ENCODE data around the gene RERE. TPM values are rescaled to one million over a fixed set of nuclear protein-coding genes. Genes with fewer than 3 reads are reported as not detected.

Gene RERE
- total RNA-seq, 1 donor from 2014 or later, result 124 TPM

- H3K27ac ChIP-seq (ENCODE audit: low read depth, low read length), result no peak overlapping the region
Measured at GRCh38 chr1:8345621-8346415, 471.6 kb downstream of the RERE start.

DNA sequence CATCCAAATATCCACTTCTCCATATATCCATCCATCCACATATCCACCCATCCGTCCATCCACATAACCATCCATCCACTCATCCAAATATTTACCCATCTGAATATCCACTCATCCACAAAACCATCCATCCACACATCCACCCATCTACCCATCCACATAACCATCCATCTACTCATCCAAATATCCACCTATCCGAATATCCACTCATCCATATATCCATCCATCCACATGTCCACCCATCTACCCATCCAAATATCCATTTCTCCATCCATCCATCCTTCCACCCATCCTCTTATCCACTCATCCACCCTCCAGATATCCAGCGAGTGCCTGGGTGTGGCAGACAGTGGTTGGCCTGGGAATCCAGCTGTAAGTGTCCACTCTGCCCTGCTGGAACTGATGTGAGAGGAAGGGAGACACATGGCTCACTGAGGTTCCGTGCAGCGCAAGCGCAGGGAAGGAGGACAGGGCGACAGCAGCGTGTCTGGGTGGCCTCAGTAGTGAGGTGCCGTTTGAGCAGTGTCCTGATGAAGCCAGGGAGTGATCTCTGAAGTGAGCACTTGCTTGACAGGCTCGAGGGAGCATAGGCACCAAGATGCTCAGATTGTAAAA is 472.4 kb downstream of the RERE start:
- Histone ChIP-seq H3K36me3 (ENCODE audit: insufficient read depth, low read length) (no peaks in the 10 kb centered on the region), H3K4me1 (ENCODE audit: insufficient read depth, low read length) (peaks cover 14% of the 10 kb centered on the region), H3K9me3 (ENCODE audit: insufficient read depth, low read depth, low read length) (peaks cover 3% of the 10 kb centered on the region), H3K27ac (ENCODE audit: low read depth, low read length) (no peak overlapping the region), H3K4me3 (ENCODE audit: insufficient read depth, low read depth, low read length) (no peak overlapping the region), H3K9ac (ENCODE audit: low read length) (no peak overlapping the region), H2AFZ (ENCODE audit: low read depth, low read length) (no peak overlapping the region), H4K20me1 (ENCODE audit: insufficient read depth, low read length) (no peaks in the 10 kb centered on the region), H3K27me3 (ENCODE audit: insufficient read depth, low read length) (peaks cover 4% of the 10 kb centered on the region), H3K4me2 (ENCODE audit: low read length) (no peak overlapping the region), H3K79me2 (ENCODE audit: insufficient read depth, low read length) (no peaks in the 10 kb centered on the region)
- FAIRE-seq (no peak), DNase-seq (ENCODE audit: low read depth) (no peak)
- Mint-ChIP-seq H3K27ac (ENCODE audit: unreplicated experiment) (no peak overlapping the region), H3K27me3 (ENCODE audit: low read depth, unreplicated experiment) (no peaks in the 10 kb centered on the region), H3K9me3 (ENCODE audit: unreplicated experiment) (peaks cover 3% of the 10 kb centered on the region), H3K36me3 (ENCODE audit: low read depth, unreplicated experiment) (peaks cover under 1% of the 10 kb centered on the region), H3K4me1 (ENCODE audit: low read depth, unreplicated experiment) (peaks cover 16% of the 10 kb centered on the region), H3K4me3 (ENCODE audit: unreplicated experiment) (no peak overlapping the region)
- TF ChIP-seq EZH2 (IDR thresholded peaks at IDR 0.05; ENCODE audit: insufficient read depth, low read length), result no peak
- TF ChIP-seq, protein P1, sequence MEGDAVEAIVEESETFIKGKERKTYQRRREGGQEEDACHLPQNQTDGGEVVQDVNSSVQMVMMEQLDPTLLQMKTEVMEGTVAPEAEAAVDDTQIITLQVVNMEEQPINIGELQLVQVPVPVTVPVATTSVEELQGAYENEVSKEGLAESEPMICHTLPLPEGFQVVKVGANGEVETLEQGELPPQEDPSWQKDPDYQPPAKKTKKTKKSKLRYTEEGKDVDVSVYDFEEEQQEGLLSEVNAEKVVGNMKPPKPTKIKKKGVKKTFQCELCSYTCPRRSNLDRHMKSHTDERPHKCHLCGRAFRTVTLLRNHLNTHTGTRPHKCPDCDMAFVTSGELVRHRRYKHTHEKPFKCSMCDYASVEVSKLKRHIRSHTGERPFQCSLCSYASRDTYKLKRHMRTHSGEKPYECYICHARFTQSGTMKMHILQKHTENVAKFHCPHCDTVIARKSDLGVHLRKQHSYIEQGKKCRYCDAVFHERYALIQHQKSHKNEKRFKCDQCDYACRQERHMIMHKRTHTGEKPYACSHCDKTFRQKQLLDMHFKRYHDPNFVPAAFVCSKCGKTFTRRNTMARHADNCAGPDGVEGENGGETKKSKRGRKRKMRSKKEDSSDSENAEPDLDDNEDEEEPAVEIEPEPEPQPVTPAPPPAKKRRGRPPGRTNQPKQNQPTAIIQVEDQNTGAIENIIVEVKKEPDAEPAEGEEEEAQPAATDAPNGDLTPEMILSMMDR (IDR thresholded peaks at IDR 0.05; ENCODE audit: insufficient read depth, low read depth, low read length), result no peak

More at GRCh38 chr1:8345621-8346415, 471.6 kb downstream of the RERE start:
- Histone ChIP-seq H3K4me3 (ENCODE audit: insufficient read depth, low read depth, low read length) (no peak overlapping the region), H3K9me3 (ENCODE audit: insufficient read depth, low read depth, low read length) (peaks cover 3% of the 10 kb centered on the region), H2AFZ (ENCODE audit: low read depth, low read length) (no peak overlapping the region), H3K9ac (ENCODE audit: low read length) (no peak overlapping the region), H3K4me2 (ENCODE audit: low read length) (no peak overlapping the region), H3K79me2 (ENCODE audit: insufficient read depth, low read length) (no peaks in the 10 kb centered on the region), H3K27me3 (ENCODE audit: insufficient read depth, low read length) (peaks cover 4% of the 10 kb centered on the region), H3K4me1 (ENCODE audit: insufficient read depth, low read length) (peaks cover 14% of the 10 kb centered on the region), H3K36me3 (ENCODE audit: insufficient read depth, low read length) (no peaks in the 10 kb centered on the region), H4K20me1 (ENCODE audit: insufficient read depth, low read length) (no peaks in the 10 kb centered on the region)
- Mint-ChIP-seq H3K27me3 (ENCODE audit: low read depth, unreplicated experiment) (no peaks in the 10 kb centered on the region), H3K27ac (ENCODE audit: unreplicated experiment) (no peak overlapping the region), H3K9me3 (ENCODE audit: unreplicated experiment) (no peaks in the 10 kb centered on the region), H3K4me3 (ENCODE audit: unreplicated experiment) (no peak overlapping the region), H3K4me1 (ENCODE audit: low read depth, unreplicated experiment) (peaks cover 16% of the 10 kb centered on the region), H3K36me3 (ENCODE audit: low read depth, unreplicated experiment) (no peaks in the 10 kb centered on the region)
- no peak for TF ChIP-seq EZH2 (IDR thresholded peaks at IDR 0.05; ENCODE audit: insufficient read depth, low read length)
- TF ChIP-seq, protein P1 (IDR thresholded peaks at IDR 0.05; ENCODE audit: insufficient read depth, low read depth, low read length), result no peak
- FAIRE-seq (no peak), DNase-seq (ENCODE audit: low read depth) (no peak)
